ENCODE data around the gene FEV.

Gene FEV

DNA sequence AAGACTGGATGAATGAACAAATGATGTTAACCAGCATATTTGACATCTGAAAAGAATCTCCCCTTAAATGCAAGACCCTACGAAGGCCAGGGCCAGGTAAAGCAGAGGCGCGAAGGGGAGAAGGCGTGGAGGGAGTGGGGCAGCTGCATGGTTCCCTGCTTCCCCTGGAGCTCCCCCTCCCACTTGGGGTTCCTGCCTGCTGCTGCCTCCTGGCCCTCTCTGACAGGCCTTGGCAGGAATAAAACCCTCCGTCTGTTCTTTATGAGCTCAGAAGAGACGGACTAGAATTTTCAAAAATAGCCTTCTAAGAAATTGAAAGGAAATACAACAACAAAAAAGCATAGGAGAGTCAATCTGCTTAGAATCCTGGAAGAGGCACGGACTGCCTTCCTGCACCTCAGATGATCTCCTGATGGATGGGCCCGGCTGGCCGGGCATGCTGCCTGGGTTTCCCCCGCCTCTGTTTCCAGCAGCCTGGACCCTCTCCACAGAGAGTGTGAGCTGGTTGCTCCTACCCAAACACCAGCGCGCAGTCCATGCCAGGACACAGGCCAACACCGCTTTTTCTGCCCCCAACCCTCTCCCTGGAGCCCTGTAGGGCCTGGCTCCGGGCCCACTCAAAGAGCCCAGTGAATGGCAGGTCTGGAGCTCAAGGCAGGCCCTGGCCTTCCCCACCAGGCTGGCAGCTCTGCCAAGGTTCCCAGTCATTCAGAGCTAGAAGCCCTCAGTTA, 32.4 kb upstream of the FEV start:
- in situ Hi-C loops (cut with HindIII; ENCODE audit: low sequenced_read_pairs) = no loop called here

- in situ Hi-C loops (cut with HindIII; ENCODE audit: low sequenced_read_pairs) = no loop called here
Measured at GRCh38 chr2:219016721-219017120, 31.7 kb upstream of the FEV start.

DNA sequence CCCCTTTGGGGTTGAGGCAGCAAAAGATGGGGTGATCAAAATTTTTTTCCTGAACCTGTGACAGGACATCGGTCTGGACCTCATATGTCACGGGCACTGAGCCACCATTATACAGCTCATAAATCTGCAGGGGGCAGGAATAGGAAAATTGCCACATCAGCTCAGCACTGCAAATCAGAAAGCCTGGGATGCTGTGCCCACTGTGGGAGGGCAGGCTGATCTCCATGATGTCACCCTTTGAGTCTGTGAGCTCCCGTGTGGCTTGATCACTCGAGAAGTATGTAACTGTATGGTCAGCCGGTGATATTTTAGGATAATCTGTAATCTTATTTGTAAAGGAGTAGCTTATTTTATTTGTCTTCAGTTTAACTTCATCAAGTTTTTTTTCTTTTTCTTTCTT, 25.9 kb upstream of the FEV start:
- in situ Hi-C loops (cut with HindIII; ENCODE audit: low sequenced_read_pairs) = loop anchor here (5.0 kb wide), 1 partner anchor 41 kb away; no protein-coding TSS in a partner anchor

GRCh38 chr2:219010162-219010756, 25.3 kb upstream of the FEV start:
- in situ Hi-C loops (cut with HindIII; ENCODE audit: low sequenced_read_pairs) = loop anchor here (5.0 kb wide), 1 partner anchor 42 kb away; no protein-coding TSS in a partner anchor

DNA sequence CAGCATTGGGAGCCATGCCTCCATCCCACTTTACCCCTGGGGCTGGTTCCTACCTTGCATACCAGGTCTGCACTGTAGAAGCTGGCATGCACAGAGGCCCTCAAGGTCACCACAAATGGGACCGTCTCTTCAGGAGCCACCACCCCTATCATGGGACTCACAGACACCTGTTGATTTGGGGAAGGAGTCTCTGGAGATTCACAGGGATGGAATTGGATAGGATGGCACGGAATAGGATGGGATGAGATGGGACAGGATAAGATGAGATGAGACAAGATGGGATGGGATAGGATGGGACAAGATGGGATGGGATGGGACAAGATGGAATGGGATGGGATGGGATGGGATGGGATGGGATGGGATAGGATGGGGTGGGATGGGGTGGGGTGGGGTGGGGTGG, 24.3 kb upstream of the FEV start:
- in situ Hi-C loops (cut with HindIII; ENCODE audit: low sequenced_read_pairs) = no loop called here

DNA sequence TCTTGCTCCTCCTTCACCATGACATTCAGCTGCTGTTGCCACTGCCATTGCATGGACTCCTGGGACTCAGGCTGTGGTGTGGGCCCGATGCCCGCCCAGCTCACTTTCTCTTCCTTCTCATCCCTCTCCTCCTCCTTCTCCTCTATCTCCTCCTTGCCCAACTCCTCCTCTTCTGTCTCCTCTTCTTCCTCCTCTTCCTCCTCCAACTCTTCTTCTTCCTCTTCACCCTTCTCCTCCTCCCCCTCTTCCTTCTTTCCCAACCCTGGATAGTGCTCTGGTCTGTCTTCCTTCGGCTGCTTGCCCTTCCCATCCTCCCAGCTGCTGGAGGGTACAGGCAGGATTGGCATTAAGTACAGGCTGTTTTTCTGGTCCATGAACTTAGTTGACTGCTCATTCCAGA, 19.0 kb upstream of the FEV start:
- in situ Hi-C loops (cut with HindIII; ENCODE audit: low sequenced_read_pairs) = no loop called here

DNA sequence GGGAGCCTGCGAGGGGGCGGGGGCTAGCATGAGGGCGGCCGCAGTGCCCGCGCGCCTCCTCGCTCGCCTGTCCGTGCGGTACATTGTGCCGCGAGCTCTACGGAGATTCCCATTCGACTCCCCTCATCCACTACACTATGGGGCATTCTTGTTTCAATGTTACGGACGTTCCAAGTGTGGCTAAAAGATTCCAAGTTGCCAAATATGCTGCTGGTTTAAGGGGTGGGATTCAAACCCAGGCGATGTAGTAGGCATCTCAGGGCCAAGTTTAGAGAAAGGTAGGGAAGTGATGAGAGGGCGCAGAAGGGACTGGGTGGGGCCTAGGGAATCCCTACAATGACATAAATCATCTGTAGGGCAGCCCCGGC, 18.3 kb upstream of the FEV start:
- in situ Hi-C loops (cut with HindIII; ENCODE audit: low sequenced_read_pairs) = no loop called here

- in situ Hi-C loops (cut with HindIII; ENCODE audit: low sequenced_read_pairs) = no loop called here
Measured at GRCh38 chr2:219002395-219003266, 17.6 kb upstream of the FEV start.

DNA sequence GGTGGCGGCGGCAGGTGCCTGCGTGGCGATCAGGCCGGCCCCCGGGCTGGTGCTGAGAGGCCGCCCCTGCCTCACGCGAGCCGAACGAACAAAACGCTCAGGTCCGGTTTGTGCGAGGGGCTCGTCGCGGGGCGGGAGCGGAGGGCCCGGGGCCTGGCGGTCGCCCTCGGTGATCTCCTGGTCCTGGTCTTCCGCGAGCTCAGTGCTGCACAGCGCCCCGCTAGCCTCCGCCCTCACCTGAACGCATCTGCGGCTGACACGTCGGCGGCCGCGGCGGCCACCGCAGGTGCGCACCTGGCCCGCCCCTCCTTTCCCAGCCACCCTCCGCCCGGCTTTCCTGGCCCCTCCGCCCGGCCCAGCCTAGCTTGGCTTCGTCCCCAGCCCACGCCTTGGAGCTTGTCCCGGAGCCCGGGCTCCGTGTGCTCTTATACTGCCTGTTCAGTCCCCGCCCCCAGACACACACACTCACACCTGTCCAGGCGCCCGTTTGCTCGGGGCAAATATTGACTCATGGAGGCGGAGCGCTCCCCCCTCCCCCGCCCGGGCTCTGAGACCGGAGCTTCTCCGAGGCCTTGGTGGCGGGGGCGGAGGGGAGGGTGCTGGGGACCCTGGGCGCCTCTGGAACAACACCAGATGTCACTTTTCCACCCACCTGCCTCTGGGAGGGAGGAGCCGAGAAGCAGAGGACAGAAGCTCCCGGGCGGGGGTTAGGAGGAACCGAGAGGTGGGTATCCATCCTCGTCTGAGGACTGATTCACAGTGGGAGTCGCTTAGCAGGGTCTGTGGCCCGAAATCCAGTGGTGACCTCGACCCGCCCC, 16.8 kb upstream of the FEV start:
- in situ Hi-C loops (cut with HindIII; ENCODE audit: low sequenced_read_pairs) = no loop called here

- in situ Hi-C loops (cut with HindIII; ENCODE audit: low sequenced_read_pairs) = no loop called here
Measured at GRCh38 chr2:219001100-219001576, 16.2 kb upstream of the FEV start.

DNA sequence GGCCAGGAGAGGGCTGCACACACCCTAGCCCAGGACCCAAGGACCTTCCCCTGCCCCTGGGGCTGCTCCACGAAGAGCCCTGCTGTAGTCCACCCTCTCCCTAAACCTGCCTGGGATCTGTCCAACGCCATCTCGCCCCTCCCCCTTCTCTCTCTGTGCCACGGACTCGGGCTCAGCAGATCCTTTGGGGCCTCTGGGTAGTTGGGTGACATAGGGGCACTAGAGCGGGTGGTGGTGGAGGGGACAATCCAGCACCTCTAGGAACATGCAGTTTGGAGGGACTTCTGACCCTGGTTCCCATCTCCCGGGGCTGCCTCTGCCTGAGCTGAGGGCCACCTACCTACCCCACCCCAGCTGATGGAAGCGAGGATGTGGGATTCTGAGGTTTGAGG, 15.6 kb upstream of the FEV start:
- in situ Hi-C loops (cut with HindIII; ENCODE audit: low sequenced_read_pairs) = no loop called here

DNA sequence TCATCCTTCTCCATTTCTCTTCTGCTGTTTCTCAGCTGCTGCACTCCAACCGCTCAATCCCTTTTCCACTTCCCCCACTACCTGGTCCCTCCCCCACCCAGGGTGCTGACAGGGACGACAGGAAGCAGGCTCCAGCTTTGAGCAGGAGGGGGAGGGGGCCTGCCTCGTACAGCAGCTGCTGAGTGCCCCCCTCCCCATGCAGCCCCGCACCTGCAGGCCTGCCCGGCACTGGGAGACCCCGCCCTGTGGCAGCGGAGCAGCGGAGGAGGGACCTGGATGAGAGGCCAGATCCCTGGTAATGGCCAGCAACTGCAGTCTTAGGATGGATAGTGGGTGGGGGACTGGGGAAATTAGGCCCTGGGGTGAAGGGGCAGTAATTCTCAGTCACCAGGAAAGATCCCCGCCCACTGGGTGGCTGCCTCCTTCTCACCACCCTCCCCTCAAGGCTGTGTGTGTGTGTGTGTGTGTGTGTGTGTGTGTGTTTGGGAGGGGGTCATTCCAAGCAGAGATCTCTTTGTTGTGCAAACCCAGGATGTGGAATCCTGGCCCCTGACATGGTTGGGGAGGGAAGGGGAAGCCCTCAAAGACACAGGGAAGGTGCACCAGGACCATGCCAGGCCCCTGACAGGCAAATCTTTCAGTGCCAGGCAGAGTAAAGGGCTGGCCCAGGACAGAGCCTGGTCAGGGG, 15.0 kb upstream of the FEV start:
- in situ Hi-C loops (cut with HindIII; ENCODE audit: low sequenced_read_pairs) = no loop called here

GRCh38 chr2:218999021-218999880, 14.3 kb upstream of the FEV start:
- in situ Hi-C loops (cut with HindIII; ENCODE audit: low sequenced_read_pairs) = no loop called here

- in situ Hi-C loops (cut with HindIII; ENCODE audit: low sequenced_read_pairs) = no loop called here
Measured at GRCh38 chr2:218998414-218999002, 13.5 kb upstream of the FEV start.

GRCh38 chr2:218997731-218998130, 12.7 kb upstream of the FEV start:
- in situ Hi-C loops (cut with HindIII; ENCODE audit: low sequenced_read_pairs) = no loop called here

GRCh38 chr2:218996937-218997336, 12.0 kb upstream of the FEV start:
- in situ Hi-C loops (cut with HindIII; ENCODE audit: low sequenced_read_pairs) = no loop called here

- in situ Hi-C loops (cut with HindIII; ENCODE audit: low sequenced_read_pairs) = no loop called here
Measured at GRCh38 chr2:218995972-218996711, 11.2 kb upstream of the FEV start.

GRCh38 chr2:218995561-218995960, 10.6 kb upstream of the FEV start:
- in situ Hi-C loops (cut with HindIII; ENCODE audit: low sequenced_read_pairs) = no loop called here
